GM12878 (cell line): Measurements from ENCODE around the gene SELPLG. TPM values are rescaled to one million over a fixed set of nuclear protein-coding genes. Genes with fewer than 3 reads are reported as not detected.

ENCODE experiments used
- ATAC-seq: fragments of 200-7000 bp; cut with Tn5 transposase; 3 replicates; pipeline ENCODE4 v1.9.1; 2020; ENCODE audit warnings: mild to moderate bottlenecking, moderate library complexity
- BruUV-seq: library from RNA; stranded (reverse); fragments of 400-500 nt; replicated peaks from 2 replicates; lab custom pipeline; 2021; lab: Mats Ljungman, UMichigan
- CTCF ChIA-PET: fragments of 300-600 bp; sonication (Branson Sonifier 250); formaldehyde crosslinking; extraction: SDS; loops from one replicate; lab custom pipeline; 2021; ENCODE audit warnings: inconsistent platforms; lab: Yijun Ruan, JAX
- POLR2A ChIA-PET: fragments of 350-600 bp; formaldehyde crosslinking; extraction: SDS; loops from one replicate; lab custom pipeline; 2021; ENCODE audit warnings: inconsistent platforms; lab: Charles Lee
- RAD21 ChIA-PET: fragments of 300-600 bp; sonication (Branson Sonifier 250); formaldehyde crosslinking; loops from one replicate; lab custom pipeline; 2023; ENCODE audit warnings: antibody characterized with exemption; ENCODE audit not compliant: unreplicated experiment; lab: Charles Lee
- SMC1A ChIA-PET: fragments of 300-600 bp; sonication (Branson Sonifier 250); formaldehyde crosslinking; loops from one replicate; lab custom pipeline; 2023; ENCODE audit not compliant: unreplicated experiment, uncharacterized antibody; lab: Charles Lee
- DNase-seq: peaks from one replicate; pipeline ENCODE4 v3.0.0-alpha.2; 2011; ENCODE audit warnings: low read depth, low spot score
- FAIRE-seq: peaks from 3 replicates; lab custom pipeline; 2011; peaks lifted over from hg19 to GRCh38; lab: Jason Lieb, UNC
- H2AFZ ChIP-seq: 2 replicates; pipeline ENCODE4 v1.6.0; 2011; ENCODE audit warnings: low read depth, low read length, control low read depth; ENCODE audit not compliant: control insufficient read depth
- H3K27ac ChIP-seq: 2 replicates; pipeline ENCODE4 v1.5.1; 2011; ENCODE audit warnings: control low read depth; ENCODE audit not compliant: control insufficient read depth, insufficient read depth
- H3K27me3 ChIP-seq, 2 experiments: replicated peaks in 1 of 2; 2 replicates each; pipeline versions ENCODE4 v1.6.0 to v1.6.1; 2011; ENCODE audit warnings: low read length in 1 of 2; ENCODE audit not compliant: control insufficient read depth in 2 of 2, insufficient read depth in 2 of 2
- H3K36me3 ChIP-seq, 2 experiments: 2 replicates each; pipeline ENCODE4 v1.5.1; 2011; ENCODE audit warnings: low read length in 1 of 2; ENCODE audit not compliant: control insufficient read depth in 2 of 2, insufficient read depth in 2 of 2
- H3K4me1 ChIP-seq: 2 replicates; pipeline ENCODE4 v1.6.1; 2011; ENCODE audit warnings: mild to moderate bottlenecking, low read length, moderate library complexity, mixed read lengths; ENCODE audit not compliant: control insufficient read depth, insufficient read depth
- H3K4me2 ChIP-seq: 2 replicates; pipeline ENCODE4 v1.6.0; 2011; ENCODE audit warnings: control low read depth; ENCODE audit not compliant: control insufficient read depth, insufficient read depth
- H3K4me3 ChIP-seq: fragments of 200-600 bp; sonication (generic); 2 replicates; pipeline ENCODE4 v1.5.1; 2016
- H3K79me2 ChIP-seq: 2 replicates; pipeline ENCODE4 v1.6.0; 2011; ENCODE audit warnings: low read length; ENCODE audit not compliant: control insufficient read depth, insufficient read depth
- H3K9ac ChIP-seq: 2 replicates; pipeline ENCODE4 v1.8.0; 2011; ENCODE audit warnings: low read length, control low read depth, mixed read lengths; ENCODE audit not compliant: control insufficient read depth, insufficient read depth
- H3K9me3 ChIP-seq: replicated peaks from 3 replicates; pipeline ENCODE4 v1.5.1; 2011; ENCODE audit warnings: mild to moderate bottlenecking, low read length; ENCODE audit not compliant: control insufficient read depth, insufficient read depth
- H4K20me1 ChIP-seq: 2 replicates; pipeline ENCODE4 v1.6.0; 2011; ENCODE audit not compliant: control insufficient read depth, insufficient read depth
- CHD1 ChIP-seq: IDR thresholded peaks from 2 replicates; pipeline ENCODE4 v1.6.1; 2012; ENCODE audit warnings: low read depth, low read length, improper control_type of control experiment
- CHD4 ChIP-seq: fragments of 200-600 bp; sonication (generic); IDR thresholded peaks from 2 replicates; pipeline ENCODE4 v1.6.1; 2016; ENCODE audit warnings: mild to moderate bottlenecking
- GATAD2B ChIP-seq: fragments of 450-650 bp; conservative IDR thresholded peaks from 2 replicates; pipeline ENCODE4 v1.6.1; 2017; ENCODE audit warnings: low read depth, mild to moderate bottlenecking, moderate library complexity
- IRF4 ChIP-seq: IDR thresholded peaks from 2 replicates; pipeline ENCODE4 v1.6.1; 2011; ENCODE audit warnings: low read depth, low read length
- KDM1A ChIP-seq: fragments of 200-600 bp; sonication (generic); IDR thresholded peaks from 2 replicates; pipeline ENCODE4 v1.6.1; 2016; ENCODE audit warnings: borderline replicate concordance
- MAX ChIP-seq: IDR thresholded peaks from 2 replicates; pipeline ENCODE4 v1.6.1; 2012; ENCODE audit warnings: low read depth, low read length, improper control_type of control experiment
- MXI1 ChIP-seq: fragments of 150-350 bp; IDR thresholded peaks from 2 replicates; pipeline ENCODE4 v1.6.1; 2011; ENCODE audit warnings: low read depth, mild to moderate bottlenecking, inconsistent platforms, low read length, improper control_type of control experiment
- NR2C1 ChIP-seq: fragments of 450-650 bp; IDR thresholded peaks from 2 replicates; pipeline ENCODE4 v1.6.1; 2017; ENCODE audit warnings: antibody characterized with exemption, mild to moderate bottlenecking, moderate library complexity
- PBX3 ChIP-seq: IDR thresholded peaks from 2 replicates; pipeline ENCODE4 v1.6.1; 2011; ENCODE audit warnings: mild to moderate bottlenecking, low read depth, low read length, moderate library complexity; ENCODE audit not compliant: insufficient replicate concordance
- PKNOX1 ChIP-seq: fragments of 450-650 bp; IDR thresholded peaks from 2 replicates; pipeline ENCODE4 v1.6.1; 2016; ENCODE audit warnings: mild to moderate bottlenecking
- POU2F2 ChIP-seq: IDR thresholded peaks from 3 replicates; pipeline ENCODE4 v1.6.1; 2011; ENCODE audit warnings: low read depth, mild to moderate bottlenecking, low read length, borderline replicate concordance
- ZBED1 ChIP-seq: IDR thresholded peaks from 2 replicates; pipeline ENCODE4 v1.6.1; 2016; ENCODE audit warnings: borderline replicate concordance
- ZBTB33 ChIP-seq: fragments of 450-650 bp; IDR thresholded peaks from 2 replicates; pipeline ENCODE4 v1.6.1; 2017; ENCODE audit warnings: mild to moderate bottlenecking
- ZBTB40 ChIP-seq: fragments of 450-650 bp; IDR thresholded peaks from 2 replicates; pipeline ENCODE4 v1.6.1; 2016; ENCODE audit warnings: mild to moderate bottlenecking, moderate library complexity, borderline replicate concordance
- ZSCAN29 ChIP-seq: fragments of 450-650 bp; IDR thresholded peaks from 2 replicates; pipeline ENCODE4 v1.6.1; 2017; ENCODE audit warnings: mild to moderate bottlenecking, moderate library complexity
- WGBS: methylation state at CpG from one replicate; pipeline ENCODE4 v1.1.6; 2016; ENCODE audit warnings: low lambda C conversion rate; ENCODE audit not compliant: insufficient replicate concordance, insufficient coverage; ENCODE audit errors: missing lambda C conversion rate; 5-methylcytosine and 5-hydroxymethylcytosine counted together
- in situ Hi-C: fragments of 300-500 bp; cut with MboI; formaldehyde crosslinking; loops from 9 replicates; pipeline ENCODE4 v1.14.3; 2018; ENCODE audit warnings: mixed read lengths
- intact Hi-C: fragments of 100-400 bp; cut with micrococcal nuclease; formaldehyde crosslinking; loops from one replicate; pipeline ENCODE4 v1.14.2; 2022; ENCODE audit not compliant: unreplicated experiment
- polyA plus RNA-seq, 11 experiments: library from polyadenylated mRNA; depleted of rRNA in 4 of 11; unstranded in 6 of 11; stranded (reverse) in 5 of 11; fragments of >200 nt; fragmentation: Nextera tagmentation in 4 of 11; fragmentation: Illumina TruSeq in 1 of 11; extraction: Ambion mirVana in 4 of 11; extraction: Trizol in 1 of 11; gene quantifications; 1 replicate in 1 of 11; 2 replicates in 10 of 11; pipeline versions ENCODE4 v1.2.1 to v1.2.3, GENCODE V29; 2011 to 2016; ENCODE audit warnings: inconsistent platforms in 2 of 11, missing spikeins in 2 of 11, low read depth in 1 of 11
- total RNA-seq, 4 experiments: library from RNA; depleted of rRNA in 3 of 4; stranded (reverse); fragments of >200 nt in 3 of 4; fragmentation: Illumina TruSeq in 1 of 4; extraction: Trizol in 1 of 4; gene quantifications; 2 replicates each; pipeline versions ENCODE4 v1.2.1 to v1.2.3, GENCODE V29; 2013 to 2021

Gene SELPLG
- total and polyA plus RNA-seq, 10 of the 15 experiments (the other 5 are each of a cell fraction or from before 2014, with no cell fraction given): 3.2 to 32.3 (median 23.9) TPM

GRCh38 chr12:108622421-108622820, 11.3 kb downstream of the SELPLG start:
- ATAC-seq: peak; percentile 47
- POLR2A ChIA-PET: interaction anchor here (0.9 to 8.2 kb wide), 3 partner anchors 11 to 54 kb away, joined by 3 to 211 read pairs (median 5); partner anchors contain the start of genes ISCU and SELPLG
- TF ChIP-seq MAX: no peak
- no peak for TF ChIP-seq GATAD2B
- 0 out of 2 replicates have a peak, but pooled peaks have one; percentile 32 for TF ChIP-seq MXI1
- TF ChIP-seq ZBTB40: peak; percentile 28; the same call in 1 of the 2 replicates
- TF ChIP-seq ZBTB33: no peak
- TF ChIP-seq NR2C1: no peak
- TF ChIP-seq PBX3: no peak
- TF ChIP-seq IRF4: no peak
- TF ChIP-seq ZBED1: no peak
- no peak for TF ChIP-seq POU2F2
- TF ChIP-seq PKNOX1: peak; percentile 57; the same call in 1 of the 2 replicates
- TF ChIP-seq ZSCAN29: no peak
- TF ChIP-seq KDM1A: no peak
- TF ChIP-seq CHD4: no peak
- no peak for TF ChIP-seq CHD1

More at GRCh38 chr12:108622421-108622820, 11.3 kb downstream of the SELPLG start:
- TSS peak; percentile 43 for BruUV-seq
- H4K20me1 ChIP-seq: no peaks in the 10 kb centered on the region
- ChIA-PET RAD21 (interaction anchor here (1.0 to 15.9 kb wide), 4 partner anchors 12 to 181 kb away, joined by 4 to 633 read pairs (median 114); partner anchors contain the start of genes ISCU, SART3 and SELPLG), SMC1A (interaction anchor here (0.6 to 11.4 kb wide), 7 partner anchors 14 to 181 kb away, joined by 3 to 718 read pairs (median 3); partner anchors contain the start of genes ISCU and SART3), CTCF (interaction anchor here (0.7 to 17.2 kb wide), 4 partner anchors 14 to 1215 kb away, joined by 3 to 866 read pairs (median 80); partner anchors contain the start of genes ISCU, SART3 and SELPLG)
- H3K27ac ChIP-seq: peak overlapping the region; percentile 15; the same call in 1 of the 2 replicates
- intact Hi-C loops: no loop called here
- in situ Hi-C loops: no loop called here
- H3K4me3 ChIP-seq: no peak overlapping the region
- peak; percentile 66 for FAIRE-seq
- no peaks in the 10 kb centered on the region for H3K27me3 ChIP-seq
- no peak overlapping the region; the same call in 1 of the 2 replicates for H2AFZ ChIP-seq
- no peak for DNase-seq
- peaks cover 25% of the 10 kb centered on the region for H3K4me1 ChIP-seq
- H3K79me2 ChIP-seq: no peaks in the 10 kb centered on the region
- H3K9me3 ChIP-seq: no peaks in the 10 kb centered on the region; the same call in 2 of the 3 replicates
- H3K9ac ChIP-seq: no peak overlapping the region
- H3K4me2 ChIP-seq: no peak overlapping the region
- peaks cover 3 to 14% of the 10 kb centered on the region in 2 experiments; a peak in 3 of 4 replicates for H3K36me3 ChIP-seq
- 28% methylated on average over 4 of the region's 4 CpGs for WGBS
